Measurements from ENCODE around the gene KRTAP12-3.
"Not testable (repeated sequence)": the region's sequence is repeated elsewhere in the genome, so short reads cannot be mapped to it uniquely, and the experiment has no call there.

KRTAP12-3 gene

GRCh38 chr21:44682580-44683151 is 24.9 kb downstream of the KRTAP12-3 start:
- H3K4me3 ChIP-seq (ENCODE audit: low read depth, low read length) = no peak overlapping the region

GRCh38 chr21:44684077-44684476 is 26.3 kb downstream of the KRTAP12-3 start:
- no peak overlapping the region for H3K4me3 ChIP-seq (ENCODE audit: low read depth, low read length)

- no peak overlapping the region for H3K4me3 ChIP-seq (ENCODE audit: low read depth, low read length)
Measured at GRCh38 chr21:44684483-44684882, 26.8 kb downstream of the KRTAP12-3 start.

GRCh38 chr21:44685050-44685449 is 27.3 kb downstream of the KRTAP12-3 start:
- not testable (repeated sequence) for H3K4me3 ChIP-seq (ENCODE audit: low read depth, low read length)

GRCh38 chr21:44686000-44686781 is 28.5 kb downstream of the KRTAP12-3 start:
- no peak overlapping the region for H3K4me3 ChIP-seq (ENCODE audit: low read depth, low read length)

GRCh38 chr21:44686843-44687561 is 29.3 kb downstream of the KRTAP12-3 start:
- H3K4me3 ChIP-seq (ENCODE audit: low read depth, low read length) = no peak overlapping the region

GRCh38 chr21:44687671-44688070 is 29.9 kb downstream of the KRTAP12-3 start:
- no peak overlapping the region for H3K4me3 ChIP-seq (ENCODE audit: low read depth, low read length)

GRCh38 chr21:44689740-44690139 is 32.0 kb downstream of the KRTAP12-3 start:
- H3K4me3 ChIP-seq (ENCODE audit: low read depth, low read length) = not testable (repeated sequence)

GRCh38 chr21:44691686-44692085 is 34.0 kb downstream of the KRTAP12-3 start:
- H3K4me3 ChIP-seq (ENCODE audit: low read depth, low read length) = no peak overlapping the region

- H3K4me3 ChIP-seq (ENCODE audit: low read depth, low read length) = no peak overlapping the region
Measured at GRCh38 chr21:44692798-44693512, 35.2 kb downstream of the KRTAP12-3 start.

GRCh38 chr21:44694776-44695175 is 37.0 kb downstream of the KRTAP12-3 start:
- no peak overlapping the region for H3K4me3 ChIP-seq (ENCODE audit: low read depth, low read length)

- H3K4me3 ChIP-seq (ENCODE audit: low read depth, low read length) = no peak overlapping the region
Measured at GRCh38 chr21:44695184-44695583, 37.5 kb downstream of the KRTAP12-3 start.

- no peak overlapping the region for H3K4me3 ChIP-seq (ENCODE audit: low read depth, low read length)
Measured at GRCh38 chr21:44695641-44696040, 37.9 kb downstream of the KRTAP12-3 start.

- no peak overlapping the region for H3K4me3 ChIP-seq (ENCODE audit: low read depth, low read length)
Measured at GRCh38 chr21:44696572-44696971, 38.8 kb downstream of the KRTAP12-3 start.

- not testable (repeated sequence) for H3K4me3 ChIP-seq (ENCODE audit: low read depth, low read length)
Measured at GRCh38 chr21:44697172-44697810, 39.6 kb downstream of the KRTAP12-3 start, which contains the start of gene KRTAP10-12. Gene KRTAP10-12 (plus strand): TSS chr21:44697172. CDS start chr21:44697202, 30 bp downstream.

GRCh38 chr21:44697811-44698734 is 40.3 kb downstream of the KRTAP12-3 start:
- H3K4me3 ChIP-seq (ENCODE audit: low read depth, low read length) = no peak overlapping the region

- H3K4me3 ChIP-seq (ENCODE audit: low read depth, low read length) = no peak overlapping the region
Measured at GRCh38 chr21:44699502-44700001, 41.8 kb downstream of the KRTAP12-3 start.

GRCh38 chr21:44700101-44701022 is 42.6 kb downstream of the KRTAP12-3 start:
- H3K4me3 ChIP-seq (ENCODE audit: low read depth, low read length) = no peak overlapping the region
